ENCODE results near the gene GPC6.

GPC6 gene

GRCh38 chr13:93298713-93299112 is 72.1 kb downstream of the GPC6 start:
- no peaks in the 10 kb centered on the region for H3K79me2 ChIP-seq (ENCODE audit: insufficient read depth, low read length)
- no peaks in the 10 kb centered on the region for H3F3A ChIP-seq (ENCODE audit: low read depth)
- H3K4me1 ChIP-seq (ENCODE audit: insufficient read depth, low read length, poor library complexity, severe bottlenecking), result no peaks in the 10 kb centered on the region
- no peaks in the 10 kb centered on the region for H3K36me3 ChIP-seq (ENCODE audit: insufficient read depth, low read length)
- no peaks in the 10 kb centered on the region for H3K27me3 ChIP-seq (ENCODE audit: insufficient read depth, low read length, poor library complexity, severe bottlenecking)
- no peaks in the 10 kb centered on the region for H3K9me2 ChIP-seq (replicated peaks; ENCODE audit: low read depth, low read length)
- H3K4me3 ChIP-seq (ENCODE audit: low read length, poor library complexity, severe bottlenecking), result no peak overlapping the region
- H3K4me2 ChIP-seq (ENCODE audit: low read depth, low read length, poor library complexity, severe bottlenecking), result no peak overlapping the region
- H3K9ac ChIP-seq (ENCODE audit: low read depth, low read length, poor library complexity, severe bottlenecking), result no peak overlapping the region
- TF ChIP-seq, protein P1, sequence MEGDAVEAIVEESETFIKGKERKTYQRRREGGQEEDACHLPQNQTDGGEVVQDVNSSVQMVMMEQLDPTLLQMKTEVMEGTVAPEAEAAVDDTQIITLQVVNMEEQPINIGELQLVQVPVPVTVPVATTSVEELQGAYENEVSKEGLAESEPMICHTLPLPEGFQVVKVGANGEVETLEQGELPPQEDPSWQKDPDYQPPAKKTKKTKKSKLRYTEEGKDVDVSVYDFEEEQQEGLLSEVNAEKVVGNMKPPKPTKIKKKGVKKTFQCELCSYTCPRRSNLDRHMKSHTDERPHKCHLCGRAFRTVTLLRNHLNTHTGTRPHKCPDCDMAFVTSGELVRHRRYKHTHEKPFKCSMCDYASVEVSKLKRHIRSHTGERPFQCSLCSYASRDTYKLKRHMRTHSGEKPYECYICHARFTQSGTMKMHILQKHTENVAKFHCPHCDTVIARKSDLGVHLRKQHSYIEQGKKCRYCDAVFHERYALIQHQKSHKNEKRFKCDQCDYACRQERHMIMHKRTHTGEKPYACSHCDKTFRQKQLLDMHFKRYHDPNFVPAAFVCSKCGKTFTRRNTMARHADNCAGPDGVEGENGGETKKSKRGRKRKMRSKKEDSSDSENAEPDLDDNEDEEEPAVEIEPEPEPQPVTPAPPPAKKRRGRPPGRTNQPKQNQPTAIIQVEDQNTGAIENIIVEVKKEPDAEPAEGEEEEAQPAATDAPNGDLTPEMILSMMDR (conservative IDR thresholded peaks at IDR 0.05; ENCODE audit: low read length), result no peak
- TF ChIP-seq EZH2phosphoT487 (IDR thresholded peaks at IDR 0.05; ENCODE audit: borderline replicate concordance), result no peak
- no peaks in the 10 kb centered on the region for H4K20me1 ChIP-seq (ENCODE audit: insufficient read depth, low read length, poor library complexity, severe bottlenecking)
- no peaks in the 10 kb centered on the region for H3K9me3 ChIP-seq (ENCODE audit: insufficient read depth, low read depth, low read length)
- no peak overlapping the region for H2AFZ ChIP-seq (ENCODE audit: low read length)

GRCh38 chr13:93304134-93304533 is 77.5 kb downstream of the GPC6 start:
- H3K4me1 ChIP-seq (ENCODE audit: insufficient read depth, low read length, poor library complexity, severe bottlenecking), result no peaks in the 10 kb centered on the region
- H3K27me3 ChIP-seq (ENCODE audit: insufficient read depth, low read length, poor library complexity, severe bottlenecking), result no peaks in the 10 kb centered on the region
- H3K4me2 ChIP-seq (ENCODE audit: low read depth, low read length, poor library complexity, severe bottlenecking), result no peak overlapping the region
- H3F3A ChIP-seq (ENCODE audit: low read depth), result no peaks in the 10 kb centered on the region
- H4K20me1 ChIP-seq (ENCODE audit: insufficient read depth, low read length, poor library complexity, severe bottlenecking), result no peaks in the 10 kb centered on the region
- TF ChIP-seq, protein P1 (conservative IDR thresholded peaks at IDR 0.05; ENCODE audit: low read length), result no peak
- TF ChIP-seq EZH2phosphoT487 (IDR thresholded peaks at IDR 0.05; ENCODE audit: borderline replicate concordance), result no peak
- H3K36me3 ChIP-seq (ENCODE audit: insufficient read depth, low read length), result no peaks in the 10 kb centered on the region
- H2AFZ ChIP-seq (ENCODE audit: low read length), result no peak overlapping the region
- H3K9me3 ChIP-seq (ENCODE audit: insufficient read depth, low read depth, low read length), result no peaks in the 10 kb centered on the region
- no peaks in the 10 kb centered on the region for H3K79me2 ChIP-seq (ENCODE audit: insufficient read depth, low read length)
- no peaks in the 10 kb centered on the region for H3K9me2 ChIP-seq (replicated peaks; ENCODE audit: low read depth, low read length)
- no peak overlapping the region for H3K9ac ChIP-seq (ENCODE audit: low read depth, low read length, poor library complexity, severe bottlenecking)
- no peak overlapping the region for H3K4me3 ChIP-seq (ENCODE audit: low read length, poor library complexity, severe bottlenecking)

- Histone ChIP-seq H3K9me2 (replicated peaks; ENCODE audit: low read depth, low read length) (no peaks in the 10 kb centered on the region), H2AFZ (ENCODE audit: low read length) (no peak overlapping the region), H4K20me1 (ENCODE audit: insufficient read depth, low read length, poor library complexity, severe bottlenecking) (no peaks in the 10 kb centered on the region), H3K36me3 (ENCODE audit: insufficient read depth, low read length) (no peaks in the 10 kb centered on the region), H3F3A (ENCODE audit: low read depth) (no peaks in the 10 kb centered on the region), H3K4me3 (ENCODE audit: low read length, poor library complexity, severe bottlenecking) (no peak overlapping the region), H3K9ac (ENCODE audit: low read depth, low read length, poor library complexity, severe bottlenecking) (no peak overlapping the region), H3K4me1 (ENCODE audit: insufficient read depth, low read length, poor library complexity, severe bottlenecking) (no peaks in the 10 kb centered on the region), H3K9me3 (ENCODE audit: insufficient read depth, low read depth, low read length) (no peaks in the 10 kb centered on the region), H3K4me2 (ENCODE audit: low read depth, low read length, poor library complexity, severe bottlenecking) (no peak overlapping the region), H3K27me3 (ENCODE audit: insufficient read depth, low read length, poor library complexity, severe bottlenecking) (no peaks in the 10 kb centered on the region), H3K79me2 (ENCODE audit: insufficient read depth, low read length) (no peaks in the 10 kb centered on the region)
- TF ChIP-seq, protein P1 (conservative IDR thresholded peaks at IDR 0.05; ENCODE audit: low read length), result no peak
- TF ChIP-seq EZH2phosphoT487 (IDR thresholded peaks at IDR 0.05; ENCODE audit: borderline replicate concordance), result no peak
Observed at GRCh38 chr13:93304868-93305613, 78.4 kb downstream of the GPC6 start.
